Activated B cell treated with CpG ODN at 0.5 μM for 24 hours (primary cell): ENCODE data around the gene SLCO3A1. TPM values are rescaled to one million over a fixed set of nuclear protein-coding genes. Genes with fewer than 3 reads are reported as not detected.

Experiments used
- ATAC-seq: fragments of 200-7000 bp; cut with Tn5 transposase; one replicate; pipeline ENCODE4 v1.10.0; 2021; ENCODE audit warnings: low read depth, mild to moderate bottlenecking, moderate library complexity
- CTCF ChIA-PET: fragments of 350-600 bp; sonication (Branson Sonifier 250); formaldehyde crosslinking; loops from one replicate; lab custom pipeline; 2021; ENCODE audit warnings: antibody characterized with exemption; lab: Charles Lee
- POLR2A ChIA-PET: fragments of 350-600 bp; sonication (Branson Sonifier 250); formaldehyde crosslinking; loops from one replicate; lab custom pipeline; 2021; ENCODE audit warnings: antibody characterized with exemption; lab: Charles Lee
- DNase-seq: peaks from one replicate; pipeline ENCODE4 v3.0.0; 2022
- H3K27ac Mint-ChIP-seq: one replicate; pipeline ENCODE4 v1.8.0; 2020; ENCODE audit warnings: mixed read lengths
- H3K27me3 Mint-ChIP-seq: one replicate; pipeline ENCODE4 v1.8.0; 2021; ENCODE audit warnings: mixed read lengths
- H3K36me3 Mint-ChIP-seq: one replicate; pipeline ENCODE4 v1.8.0; 2021; ENCODE audit warnings: low read depth, mixed read lengths
- H3K4me1 Mint-ChIP-seq: one replicate; pipeline ENCODE4 v1.8.0; 2021; ENCODE audit warnings: mixed read lengths
- H3K4me3 Mint-ChIP-seq: one replicate; pipeline ENCODE4 v1.8.0; 2020; ENCODE audit warnings: mild to moderate bottlenecking, mixed read lengths
- H3K9me3 Mint-ChIP-seq: one replicate; pipeline ENCODE4 v1.8.0; 2020; ENCODE audit warnings: mixed read lengths
- intact Hi-C: fragments of 100-400 bp; cut with micrococcal nuclease; formaldehyde crosslinking; loops from one replicate; pipeline ENCODE4 v1.15.1; 2024
- total RNA-seq: library from RNA; stranded (reverse); gene quantifications from 2 replicates; pipeline ENCODE4 v1.2.3, GENCODE V29; 2022
- TF ChIP-seq, protein P1 (sequence below): fragments of 200-600 bp; IDR thresholded peaks from one replicate; pipeline ENCODE4 v1.8.0; 2022; ENCODE audit warnings: antibody characterized with exemption, mild to moderate bottlenecking

Gene SLCO3A1
- total RNA-seq, 1 donor from 2014 or later, result 0.82 TPM

DNA sequence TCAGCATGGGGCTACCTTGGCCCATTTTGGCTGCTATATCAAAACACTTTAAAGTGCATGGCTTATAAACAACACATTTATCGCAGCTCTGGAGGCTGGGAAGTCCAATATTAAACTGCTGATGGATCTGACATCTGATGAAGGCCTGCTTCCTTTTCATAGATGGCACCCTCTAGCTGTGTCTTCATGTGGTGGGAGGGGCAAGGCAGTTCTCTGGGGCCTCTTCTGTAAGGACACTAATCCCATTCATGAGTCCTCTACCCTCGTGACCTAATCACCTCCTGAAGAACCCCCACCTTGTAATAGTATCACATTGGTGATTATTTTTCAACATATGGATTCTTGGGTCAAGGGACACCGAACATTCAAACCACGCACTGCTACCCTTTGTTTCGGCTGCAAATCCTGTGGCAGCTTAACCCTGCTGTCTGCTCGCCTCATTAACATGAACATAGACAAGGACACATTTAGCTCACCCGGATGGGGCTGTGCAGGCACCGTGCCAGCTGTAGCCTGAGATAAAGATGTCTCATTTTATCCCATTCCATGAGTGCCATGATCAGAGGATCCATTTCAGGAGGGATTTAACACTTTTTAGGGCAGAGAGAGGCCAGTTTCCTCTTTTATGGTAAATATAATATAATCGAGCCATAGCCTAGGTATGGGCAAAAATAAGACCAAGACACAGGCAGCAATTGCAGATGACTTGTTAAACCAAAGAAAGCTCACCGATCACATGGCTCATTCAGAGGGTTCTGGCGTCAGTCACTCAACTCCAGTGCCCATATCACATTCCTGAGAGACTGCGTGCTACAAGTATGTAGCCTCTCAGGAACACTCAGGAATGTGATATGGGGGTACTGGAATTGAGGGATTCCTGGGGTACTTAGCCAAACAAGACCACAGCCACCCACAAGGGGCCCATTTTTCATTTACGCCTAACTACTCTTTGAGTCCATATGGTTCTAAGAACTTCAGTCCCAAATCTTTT is 289.0 kb downstream of the SLCO3A1 start:
- ChIA-PET CTCF (no interaction called here), POLR2A (no interaction called here)
- Mint-ChIP-seq H3K36me3 (no peaks in the 10 kb centered on the region), H3K27me3 (no peaks in the 10 kb centered on the region), H3K27ac (no peak overlapping the region), H3K4me1 (peaks cover 10% of the 10 kb centered on the region), H3K4me3 (no peak overlapping the region), H3K9me3 (no peaks in the 10 kb centered on the region)
- ATAC-seq (no peak), DNase-seq (no peak)
- intact Hi-C loops, result no loop called here
- TF ChIP-seq, protein P1, sequence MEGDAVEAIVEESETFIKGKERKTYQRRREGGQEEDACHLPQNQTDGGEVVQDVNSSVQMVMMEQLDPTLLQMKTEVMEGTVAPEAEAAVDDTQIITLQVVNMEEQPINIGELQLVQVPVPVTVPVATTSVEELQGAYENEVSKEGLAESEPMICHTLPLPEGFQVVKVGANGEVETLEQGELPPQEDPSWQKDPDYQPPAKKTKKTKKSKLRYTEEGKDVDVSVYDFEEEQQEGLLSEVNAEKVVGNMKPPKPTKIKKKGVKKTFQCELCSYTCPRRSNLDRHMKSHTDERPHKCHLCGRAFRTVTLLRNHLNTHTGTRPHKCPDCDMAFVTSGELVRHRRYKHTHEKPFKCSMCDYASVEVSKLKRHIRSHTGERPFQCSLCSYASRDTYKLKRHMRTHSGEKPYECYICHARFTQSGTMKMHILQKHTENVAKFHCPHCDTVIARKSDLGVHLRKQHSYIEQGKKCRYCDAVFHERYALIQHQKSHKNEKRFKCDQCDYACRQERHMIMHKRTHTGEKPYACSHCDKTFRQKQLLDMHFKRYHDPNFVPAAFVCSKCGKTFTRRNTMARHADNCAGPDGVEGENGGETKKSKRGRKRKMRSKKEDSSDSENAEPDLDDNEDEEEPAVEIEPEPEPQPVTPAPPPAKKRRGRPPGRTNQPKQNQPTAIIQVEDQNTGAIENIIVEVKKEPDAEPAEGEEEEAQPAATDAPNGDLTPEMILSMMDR, result no peak

DNA sequence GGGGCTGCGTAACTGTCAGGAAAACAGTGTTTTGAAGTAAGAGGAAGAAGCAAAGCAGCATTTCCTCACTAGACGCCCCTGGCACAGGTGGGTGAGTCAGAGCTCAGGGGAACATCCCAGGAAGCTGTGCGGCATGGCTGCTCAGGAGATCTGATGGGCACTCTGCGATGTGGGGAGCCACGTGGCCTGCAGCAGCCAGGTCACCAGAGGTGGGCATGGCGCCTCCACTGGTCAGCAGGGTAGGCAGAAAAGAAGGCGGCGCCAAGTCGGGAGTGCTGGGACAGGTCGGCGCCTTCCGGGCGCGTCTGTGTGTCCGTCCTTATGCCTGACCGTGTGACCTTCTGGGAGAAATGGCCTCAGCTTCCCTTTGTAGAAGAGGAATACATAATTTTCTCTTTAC is 290.3 kb downstream of the SLCO3A1 start:
- DNase-seq (no peak), ATAC-seq (no peak)
- Mint-ChIP-seq H3K36me3 (no peaks in the 10 kb centered on the region), H3K27me3 (no peaks in the 10 kb centered on the region), H3K27ac (no peak overlapping the region), H3K9me3 (no peaks in the 10 kb centered on the region), H3K4me1 (peaks cover 10% of the 10 kb centered on the region), H3K4me3 (no peak overlapping the region)
- intact Hi-C loops, result no loop called here
- ChIA-PET CTCF (no interaction called here), POLR2A (no interaction called here)
- TF ChIP-seq, protein P1, result no peak

DNA sequence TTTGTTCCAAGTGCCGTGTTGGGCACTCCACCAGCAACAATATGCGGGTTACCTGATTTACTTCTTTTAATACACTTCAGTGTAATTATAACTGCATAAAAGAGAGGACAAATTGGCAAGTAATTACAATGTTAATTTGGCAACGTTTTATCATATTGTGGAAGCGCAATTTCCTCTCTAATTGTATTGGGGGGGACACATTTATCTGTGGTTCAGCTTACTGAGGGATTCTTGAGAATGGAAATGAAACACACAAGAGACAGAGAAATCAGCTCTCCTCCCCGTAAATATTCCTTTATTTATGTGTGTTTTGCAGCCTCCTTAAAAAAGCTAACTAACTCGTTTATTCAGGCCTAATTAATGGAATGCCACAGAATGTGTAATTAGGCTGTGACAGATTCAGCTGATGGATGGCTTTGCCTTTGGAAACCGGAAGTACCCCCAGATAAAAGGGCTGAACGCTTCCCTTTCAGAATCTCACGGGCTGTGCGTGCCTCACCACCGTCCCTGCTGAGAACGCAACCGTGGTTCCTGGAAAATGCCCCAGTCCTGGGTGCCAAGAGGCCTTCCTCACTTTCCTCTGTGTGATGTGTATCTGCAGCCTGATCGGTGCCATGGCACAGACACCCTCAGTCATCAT is 293.1 kb downstream of the SLCO3A1 start:
- DNase-seq (no peak), ATAC-seq (no peak)
- Mint-ChIP-seq H3K36me3 (no peaks in the 10 kb centered on the region), H3K4me3 (no peak overlapping the region), H3K27me3 (no peaks in the 10 kb centered on the region), H3K4me1 (peaks cover 10% of the 10 kb centered on the region), H3K9me3 (no peaks in the 10 kb centered on the region), H3K27ac (no peak overlapping the region)
- CTCF ChIA-PET, result no interaction called here
- intact Hi-C loops, result no loop called here
- POLR2A ChIA-PET, result no interaction called here
- TF ChIP-seq, protein P1, result no peak

DNA sequence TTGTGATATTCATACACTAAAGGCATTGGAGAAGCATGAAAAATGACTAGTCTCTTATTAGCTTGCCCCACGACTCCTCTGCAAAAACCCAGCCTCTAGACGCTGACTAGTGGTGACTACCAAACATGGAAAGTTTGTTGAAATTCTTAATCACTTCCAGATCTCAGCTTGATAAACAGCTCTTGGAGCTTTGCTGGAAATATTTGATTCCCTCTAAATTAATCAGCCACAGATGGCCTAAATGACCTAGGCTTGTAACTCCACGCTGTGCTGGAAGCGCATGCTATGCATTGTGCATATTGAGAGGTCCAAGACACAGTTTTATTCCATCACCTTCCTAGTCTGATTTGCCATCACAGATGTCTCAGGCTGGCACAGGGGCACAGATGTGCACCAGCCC is 295.5 kb downstream of the SLCO3A1 start:
- no peak overlapping the region for H3K27ac Mint-ChIP-seq
- TF ChIP-seq, protein P1, result no peak
- intact Hi-C loops, result no loop called here
- DNase-seq (no peak), ATAC-seq (no peak)
- H3K27me3 Mint-ChIP-seq, result no peaks in the 10 kb centered on the region
- peaks cover 6% of the 10 kb centered on the region for H3K4me1 Mint-ChIP-seq
- no peak overlapping the region for H3K4me3 Mint-ChIP-seq
- ChIA-PET POLR2A (no interaction called here), CTCF (no interaction called here)
- H3K36me3 Mint-ChIP-seq, result no peaks in the 10 kb centered on the region
- H3K9me3 Mint-ChIP-seq, result no peaks in the 10 kb centered on the region

DNA sequence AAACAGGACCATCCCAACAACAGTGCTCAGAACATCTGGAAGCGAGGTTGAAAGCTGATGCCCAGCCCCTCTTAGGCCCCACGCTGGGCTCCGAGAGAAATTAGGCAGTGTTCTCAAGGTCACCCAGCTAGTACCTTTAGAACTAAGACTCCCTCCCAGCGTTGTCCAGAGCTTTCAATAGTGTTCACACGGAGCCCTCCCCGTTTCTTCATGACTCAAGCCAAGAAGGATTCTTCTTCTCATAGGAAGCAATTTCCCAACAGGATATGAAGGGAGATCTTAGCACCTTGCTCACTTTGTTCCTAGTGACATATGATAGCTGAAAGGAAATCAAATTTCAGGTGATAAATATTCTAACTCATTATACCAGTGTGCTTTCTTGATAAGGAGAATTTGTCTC is 296.0 kb downstream of the SLCO3A1 start:
- no peak for ATAC-seq
- no peaks in the 10 kb centered on the region for H3K36me3 Mint-ChIP-seq
- POLR2A ChIA-PET, result no interaction called here
- H3K4me3 Mint-ChIP-seq, result no peak overlapping the region
- CTCF ChIA-PET, result no interaction called here
- DNase-seq, result no peak
- intact Hi-C loops, result no loop called here
- H3K27me3 Mint-ChIP-seq, result no peaks in the 10 kb centered on the region
- H3K9me3 Mint-ChIP-seq, result no peaks in the 10 kb centered on the region
- peaks cover 3% of the 10 kb centered on the region for H3K4me1 Mint-ChIP-seq
- TF ChIP-seq, protein P1, result no peak
- no peak overlapping the region for H3K27ac Mint-ChIP-seq
